ENCODE measurements around the gene TMEM178B. TPM values are rescaled to one million over a fixed set of nuclear protein-coding genes. Genes with fewer than 3 reads are reported as not detected.

Gene TMEM178B
- total RNA-seq, 2 donors from 2014 or later = 0.92 to 0.95 TPM

- no peak for TF ChIP-seq CTCF (IDR thresholded peaks at IDR 0.05)
- no peak for DNase-seq (ENCODE audit: low spot score)
- H3K27me3 ChIP-seq (replicated peaks; ENCODE audit: insufficient read depth) = no peaks in the 10 kb centered on the region
- no peak overlapping the region for H3K27ac ChIP-seq
- no peak overlapping the region for H3K4me3 ChIP-seq
- no peaks in the 10 kb centered on the region for H3K36me3 ChIP-seq
- no peaks in the 10 kb centered on the region for H3K4me1 ChIP-seq (ENCODE audit: control insufficient read depth in 1 of 2, low read depth in 2 of 2)
- no peaks in the 10 kb centered on the region for H3K9me3 ChIP-seq
- ATAC-seq (ENCODE audit: insufficient number of reproducible peaks, low FRiP score, low read depth) = no peak
Observed at GRCh38 chr7:141409801-141410329, 336.0 kb downstream of the TMEM178B start.

- Histone ChIP-seq H3K9me3 (no peaks in the 10 kb centered on the region), H3K36me3 (no peaks in the 10 kb centered on the region), H3K27ac (no peak overlapping the region), H3K27me3 (replicated peaks; ENCODE audit: insufficient read depth) (no peaks in the 10 kb centered on the region), H3K4me3 (no peak overlapping the region), H3K4me1 (ENCODE audit: control insufficient read depth in 1 of 2, low read depth in 2 of 2) (no peaks in the 10 kb centered on the region)
- no peak for DNase-seq (ENCODE audit: low spot score)
- no peak for TF ChIP-seq CTCF (IDR thresholded peaks at IDR 0.05)
- no peak for ATAC-seq (ENCODE audit: insufficient number of reproducible peaks, low FRiP score, low read depth)
Observed at GRCh38 chr7:141410353-141411000, 336.6 kb downstream of the TMEM178B start.

GRCh38 chr7:141411133-141411532 lies 337.3 kb downstream of the TMEM178B start:
- DNase-seq (ENCODE audit: low spot score) = no peak
- TF ChIP-seq CTCF (IDR thresholded peaks at IDR 0.05) = no peak
- ATAC-seq (ENCODE audit: insufficient number of reproducible peaks, low FRiP score, low read depth) = no peak

GRCh38 chr7:141415999-141416398 lies 342.1 kb downstream of the TMEM178B start:
- Histone ChIP-seq H3K4me3 (no peak overlapping the region), H3K27me3 (replicated peaks; ENCODE audit: insufficient read depth) (no peaks in the 10 kb centered on the region), H3K27ac (no peak overlapping the region), H3K4me1 (ENCODE audit: control insufficient read depth in 1 of 2, low read depth in 2 of 2) (no peaks in the 10 kb centered on the region), H3K36me3 (no peaks in the 10 kb centered on the region), H3K9me3 (no peaks in the 10 kb centered on the region)
- no peak for TF ChIP-seq CTCF (IDR thresholded peaks at IDR 0.05)
- ATAC-seq (ENCODE audit: insufficient number of reproducible peaks, low FRiP score, low read depth) = no peak
- no peak for DNase-seq (ENCODE audit: low spot score)

More at GRCh38 chr7:141411133-141411532, 337.3 kb downstream of the TMEM178B start:
- no peak overlapping the region for H3K27ac ChIP-seq
- no peaks in the 10 kb centered on the region for H3K27me3 ChIP-seq (replicated peaks; ENCODE audit: insufficient read depth)
- no peaks in the 10 kb centered on the region for H3K36me3 ChIP-seq
- H3K4me3 ChIP-seq = no peak overlapping the region
- H3K4me1 ChIP-seq (ENCODE audit: control insufficient read depth in 1 of 2, low read depth in 2 of 2) = no peaks in the 10 kb centered on the region
- H3K9me3 ChIP-seq = no peaks in the 10 kb centered on the region

GRCh38 chr7:141416650-141417270 lies 342.9 kb downstream of the TMEM178B start:
- Histone ChIP-seq H3K4me3 (no peak overlapping the region), H3K9me3 (no peaks in the 10 kb centered on the region), H3K27me3 (replicated peaks; ENCODE audit: insufficient read depth) (no peaks in the 10 kb centered on the region), H3K27ac (no peak overlapping the region), H3K36me3 (no peaks in the 10 kb centered on the region), H3K4me1 (ENCODE audit: control insufficient read depth in 1 of 2, low read depth in 2 of 2) (no peaks in the 10 kb centered on the region)
- TF ChIP-seq CTCF (IDR thresholded peaks at IDR 0.05) = no peak
- DNase-seq (ENCODE audit: low spot score) (no peak), ATAC-seq (ENCODE audit: insufficient number of reproducible peaks, low FRiP score, low read depth) (no peak)
